GM12891 (cell line): ENCODE measurements around the gene TERB1.

Experiments
- DNase-seq: peaks from one replicate; pipeline ENCODE4 v3.0.0; 2011; ENCODE audit warnings: low spot score; ENCODE audit not compliant: insufficient read length
- FAIRE-seq: peaks from 2 replicates; lab custom pipeline; 2011; peaks lifted over from hg19 to GRCh38; lab: Jason Lieb, UNC
- PAX5 ChIP-seq: IDR thresholded peaks from 2 replicates; pipeline ENCODE4 v1.6.1; 2011; ENCODE audit warnings: low read length, moderate library complexity, mild to moderate bottlenecking; ENCODE audit not compliant: insufficient read depth, severe bottlenecking
- POLR2A ChIP-seq: IDR thresholded peaks from 2 replicates; pipeline ENCODE4 v1.6.1; 2011; ENCODE audit warnings: low read depth, low read length, control low read depth
- POLR2AphosphoS5 ChIP-seq: IDR thresholded peaks from 2 replicates; pipeline ENCODE4 v1.6.1; 2011; ENCODE audit warnings: low read depth, low read length, control low read depth
- POU2F2 ChIP-seq: IDR thresholded peaks from 2 replicates; pipeline ENCODE4 v1.6.1; 2011; ENCODE audit warnings: low read depth, mild to moderate bottlenecking, control low read depth, low read length, moderate library complexity
- SPI1 ChIP-seq: IDR thresholded peaks from 2 replicates; pipeline ENCODE4 v1.6.1; 2011; ENCODE audit warnings: low read depth, low read length, control low read depth
- TAF1 ChIP-seq: IDR thresholded peaks from 2 replicates; pipeline ENCODE4 v1.6.1; 2011; ENCODE audit warnings: low read depth, low read length, control low read depth

Gene TERB1

DNA sequence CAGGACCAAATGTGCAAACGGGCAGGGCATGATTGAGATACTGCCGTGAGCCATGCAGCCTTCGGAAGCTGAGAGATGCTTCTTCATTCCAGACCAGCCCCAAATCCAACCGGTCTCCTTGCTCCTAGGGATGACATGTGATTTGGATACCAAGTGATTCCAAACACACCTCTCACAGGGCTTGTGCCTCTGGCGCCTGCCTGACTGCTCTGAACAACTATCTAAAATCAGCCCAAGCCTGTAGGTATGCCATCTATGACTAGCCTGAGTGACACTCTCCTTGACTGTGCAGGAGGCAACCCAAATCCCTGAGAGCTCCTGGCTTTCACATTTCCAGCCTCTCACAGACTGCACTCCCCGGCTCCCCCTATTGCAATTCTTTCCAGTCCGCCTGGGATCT lies 70.3 kb downstream of the TERB1 start:
- no peak for DNase-seq
- no peak for TF ChIP-seq SPI1
- TF ChIP-seq PAX5: no peak
- no peak for TF ChIP-seq POLR2A
- peak; percentile 39; the same call in 1 of the 2 replicates for TF ChIP-seq POLR2AphosphoS5
- no peak for TF ChIP-seq TAF1
- no peak for TF ChIP-seq POU2F2
- FAIRE-seq: no peak

DNA sequence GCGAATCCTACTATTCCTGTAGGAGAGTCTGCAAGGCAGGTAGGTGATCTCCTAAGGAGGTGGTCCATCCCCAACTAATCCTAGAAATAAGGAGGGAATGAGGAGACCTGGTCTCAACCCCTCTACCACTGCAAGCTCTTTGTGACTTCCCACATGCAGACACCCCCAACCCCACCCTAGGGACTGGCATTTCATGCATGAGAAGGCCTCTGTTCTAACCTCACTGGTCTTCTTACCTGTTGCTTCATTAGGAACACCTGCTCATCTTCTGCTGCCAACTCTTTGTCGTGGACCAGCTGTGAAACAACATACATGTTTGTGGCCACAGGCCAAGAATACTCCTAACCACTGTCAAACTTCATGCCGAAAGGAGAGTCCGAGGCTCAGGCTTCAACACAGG lies 72.6 kb downstream of the TERB1 start:
- DNase-seq (no peak), FAIRE-seq (no peak)
- no peak for TF ChIP-seq SPI1
- no peak for TF ChIP-seq TAF1
- TF ChIP-seq POLR2A: no peak
- TF ChIP-seq POU2F2: no peak
- no peak for TF ChIP-seq POLR2AphosphoS5
- TF ChIP-seq PAX5: no peak

- DNase-seq (no peak), FAIRE-seq (peak; percentile 59)
These were observed 73.1 kb downstream of the TERB1 start for GRCh38 chr16:66728117-66728787.

GRCh38 chr16:66720766-66721165 lies 80.6 kb downstream of the TERB1 start:
- TF ChIP-seq POU2F2: no peak
- TF ChIP-seq POLR2A: no peak
- TF ChIP-seq TAF1: no peak
- TF ChIP-seq SPI1: no peak
- TF ChIP-seq POLR2AphosphoS5: no peak
- TF ChIP-seq PAX5: no peak
- DNase-seq (no peak), FAIRE-seq (no peak)

More at GRCh38 chr16:66728117-66728787, 73.1 kb downstream of the TERB1 start:
- TF ChIP-seq POLR2AphosphoS5: no peak
- TF ChIP-seq POU2F2: no peak
- 0 out of 2 replicates have a peak, but pooled peaks have one; percentile 32 for TF ChIP-seq POLR2A
- TF ChIP-seq TAF1: no peak

GRCh38 chr16:66719246-66719645 lies 82.1 kb downstream of the TERB1 start:
- no peak for DNase-seq
- FAIRE-seq: no peak
- TF ChIP-seq PAX5 (no peak), POLR2A (no peak), POLR2AphosphoS5 (no peak), TAF1 (no peak), POU2F2 (no peak), SPI1 (no peak)

DNA sequence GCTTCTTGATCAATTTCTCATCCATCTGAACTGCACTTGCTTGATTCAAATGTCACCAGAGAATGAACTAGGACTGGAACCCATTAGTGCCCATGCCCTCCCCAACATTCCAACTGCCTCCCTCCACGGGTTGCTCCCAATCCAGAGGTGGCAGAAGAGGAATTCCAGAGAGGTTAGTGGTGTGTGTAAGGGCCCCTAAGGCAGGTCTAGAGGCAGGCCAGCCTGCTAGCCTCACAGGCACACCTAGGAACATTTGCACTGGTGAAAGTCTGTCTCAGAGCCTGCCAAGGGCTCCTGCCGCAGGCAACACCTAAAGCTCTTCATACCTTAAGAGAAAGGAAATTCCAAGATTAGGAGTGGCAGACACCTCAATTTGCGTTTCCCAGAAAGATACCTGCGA lies 83.6 kb downstream of the TERB1 start:
- DNase-seq: no peak
- no peak for FAIRE-seq
- TF ChIP-seq POU2F2 (no peak), SPI1 (no peak), PAX5 (no peak), TAF1 (no peak), POLR2A (no peak), POLR2AphosphoS5 (no peak)

DNA sequence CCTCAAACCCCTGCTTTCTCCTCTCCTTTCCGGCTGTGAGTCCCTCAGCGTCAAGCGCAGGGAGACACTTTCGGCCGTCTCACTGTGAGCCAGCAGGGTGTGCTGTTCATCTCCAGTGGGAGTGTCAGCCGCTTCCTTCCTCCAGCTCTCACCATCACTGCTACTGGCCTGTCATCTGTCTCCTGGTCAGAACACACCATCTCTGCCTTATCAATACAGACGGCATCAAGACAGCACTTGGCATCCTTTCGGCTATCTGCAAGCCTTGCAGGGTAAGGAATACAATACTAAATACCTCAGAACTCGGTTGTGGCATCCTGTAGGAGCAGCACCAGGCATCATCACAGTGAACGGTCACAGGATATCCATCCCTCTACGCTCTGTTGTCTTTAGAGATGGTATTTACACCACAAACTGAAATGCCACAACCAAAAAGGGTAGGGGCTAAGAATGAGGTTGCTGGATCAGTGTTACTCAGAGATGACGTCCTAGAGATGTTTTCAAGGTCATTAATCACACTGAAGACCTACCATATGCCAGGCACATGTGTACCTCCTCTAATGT lies 84.2 kb downstream of the TERB1 start:
- FAIRE-seq: peak; percentile 59
- TF ChIP-seq SPI1: no peak
- no peak for TF ChIP-seq PAX5
- TF ChIP-seq POU2F2: no peak
- no peak for TF ChIP-seq POLR2A
- no peak for TF ChIP-seq POLR2AphosphoS5
- DNase-seq: no peak

DNA sequence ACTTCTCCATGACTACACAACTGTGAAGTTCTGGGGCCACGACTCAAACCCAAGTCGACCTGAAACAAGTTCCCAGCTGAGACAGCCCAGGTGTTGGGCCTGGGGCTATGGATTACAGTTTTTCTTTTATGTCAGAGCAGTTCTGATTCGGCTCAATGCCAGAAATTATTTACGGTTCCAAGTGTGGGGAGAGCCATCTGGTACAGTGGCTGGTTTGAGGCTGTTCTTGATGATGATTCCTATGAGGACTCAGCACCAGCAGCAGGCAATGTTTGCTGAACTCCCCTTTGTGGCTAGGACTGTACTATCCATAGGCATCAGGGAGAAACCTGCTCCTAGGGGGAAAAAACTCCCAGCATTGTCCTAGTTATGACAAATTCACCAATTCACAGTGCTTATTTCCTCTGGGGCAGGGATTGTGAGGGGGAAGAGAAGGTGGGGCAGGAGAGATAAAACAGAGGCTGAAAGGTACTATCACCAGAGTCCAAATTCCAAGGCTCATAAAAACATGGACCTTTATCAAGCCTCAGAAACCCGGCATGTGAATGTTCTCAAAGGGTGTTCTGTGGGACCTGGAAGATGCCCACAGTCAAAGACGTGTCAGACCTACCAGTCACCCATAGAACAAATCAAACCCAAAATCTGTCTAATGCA lies 86.6 kb downstream of the TERB1 start:
- no peak for TF ChIP-seq POU2F2
- no peak for TF ChIP-seq PAX5
- no peak for TF ChIP-seq POLR2AphosphoS5
- TF ChIP-seq TAF1: no peak
- no peak for TF ChIP-seq POLR2A
- TF ChIP-seq SPI1: no peak
- no peak for FAIRE-seq
- no peak for DNase-seq

GRCh38 chr16:66714062-66714461 lies 87.3 kb downstream of the TERB1 start:
- TF ChIP-seq TAF1 (no peak), POLR2AphosphoS5 (no peak), SPI1 (no peak), POU2F2 (no peak), PAX5 (no peak), POLR2A (no peak)
- no peak for FAIRE-seq

More at GRCh38 chr16:66714062-66714461, 87.3 kb downstream of the TERB1 start:
- DNase-seq: no peak
